T-helper 2 cell (primary cell): Measurements from ENCODE around the gene TEF.
"Not testable (repeated sequence)": the region's sequence is repeated elsewhere in the genome, so short reads cannot be mapped to it uniquely, and the experiment has no call there.

Experiments used
- DNase-seq, 5 experiments: peaks; one replicate each; pipeline versions ENCODE4 v3.0.0 to v3.0.0-alpha.2; 2012 to 2022

TEF gene

GRCh38 chr22:41429951-41430332 lies 48.2 kb downstream of the TEF start:
- DNase-seq = no peak

DNA sequence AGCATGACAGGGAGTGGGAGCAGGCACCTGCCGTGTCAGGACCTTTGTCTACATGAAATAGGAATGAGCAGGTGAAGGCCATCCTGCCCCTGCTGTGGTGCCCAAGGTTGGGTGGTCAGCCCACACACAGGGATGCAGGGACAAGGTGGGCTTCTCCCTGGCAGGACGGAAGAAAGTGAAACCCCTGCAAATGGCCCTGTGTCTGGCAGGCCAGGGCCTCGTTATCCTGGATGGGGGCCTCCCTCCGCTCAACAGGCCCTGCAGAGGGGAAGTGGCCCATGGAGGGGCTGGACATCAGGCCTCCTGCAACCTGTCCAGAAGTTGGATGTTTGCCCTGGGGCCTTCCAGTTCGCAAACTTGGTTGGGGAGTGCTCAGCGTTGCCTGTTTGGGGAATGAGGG lies 49.9 kb downstream of the TEF start:
- DNase-seq = no peak

DNA sequence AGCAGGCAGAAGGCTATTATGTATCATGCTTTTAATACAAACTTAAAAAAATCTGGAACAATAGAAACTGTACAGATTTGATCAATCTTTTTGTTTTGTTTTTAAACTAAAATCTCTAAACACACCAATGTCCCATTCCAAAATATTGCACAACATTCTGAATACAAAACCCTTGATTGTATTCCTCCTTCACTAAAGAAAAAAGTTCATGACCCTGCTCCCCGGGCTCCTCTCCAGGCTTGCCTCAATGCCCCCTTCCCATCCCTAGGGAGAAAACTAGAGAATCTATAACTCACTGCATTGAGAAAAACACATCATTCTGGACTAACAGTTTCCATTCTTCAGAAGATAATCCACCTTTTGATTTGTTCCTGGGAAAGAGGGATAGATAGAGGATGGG lies 51.7 kb downstream of the TEF start:
- not testable (repeated sequence) for DNase-seq

- DNase-seq = not testable (repeated sequence)
These were observed 52.7 kb downstream of the TEF start for GRCh38 chr22:41434361-41435003.

DNA sequence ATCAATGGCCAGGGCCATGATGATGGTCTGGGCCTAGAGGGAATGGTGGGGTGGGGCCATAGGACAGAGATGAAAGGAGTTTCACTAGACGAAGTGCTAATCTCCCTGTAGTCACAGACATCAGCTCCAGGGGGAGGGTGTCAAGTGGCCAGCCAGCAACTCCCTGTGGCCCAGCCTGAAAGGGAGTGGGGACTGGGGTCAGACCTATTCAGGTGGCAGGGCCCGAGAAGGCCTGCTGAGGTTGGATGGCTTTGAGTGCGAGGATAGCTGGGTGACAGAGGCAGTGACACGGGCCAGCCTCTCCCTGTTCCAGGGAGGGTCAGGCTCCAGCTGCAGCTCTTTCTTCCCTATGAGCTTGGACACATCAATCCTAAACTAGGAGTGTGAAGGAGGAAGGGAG lies 53.8 kb downstream of the TEF start:
- DNase-seq = no peak

- DNase-seq = no peak
These were observed 54.8 kb downstream of the TEF start for GRCh38 chr22:41436322-41437113.

- no peak for DNase-seq
These were observed 55.5 kb downstream of the TEF start for GRCh38 chr22:41437198-41437597.

DNA sequence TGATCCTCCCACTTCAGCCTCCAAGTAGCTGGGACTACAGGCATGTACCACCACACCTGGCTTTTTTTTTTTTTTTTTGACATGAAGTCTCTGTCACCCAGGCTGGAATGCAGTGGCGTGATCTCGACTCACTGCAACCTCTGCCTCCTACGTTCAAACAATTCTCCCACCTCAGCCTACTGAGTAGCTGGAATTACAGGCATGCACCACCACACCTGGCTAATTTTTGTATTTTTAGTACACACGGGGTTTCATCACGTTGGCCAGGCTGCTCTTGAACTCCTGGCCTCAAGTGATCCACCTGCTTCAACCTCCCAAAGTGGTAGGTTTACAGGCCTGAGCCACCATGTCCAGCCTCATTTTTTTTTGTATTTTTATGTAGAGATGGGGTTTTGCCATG lies 58.8 kb downstream of the TEF start:
- DNase-seq = not testable (repeated sequence)

DNA sequence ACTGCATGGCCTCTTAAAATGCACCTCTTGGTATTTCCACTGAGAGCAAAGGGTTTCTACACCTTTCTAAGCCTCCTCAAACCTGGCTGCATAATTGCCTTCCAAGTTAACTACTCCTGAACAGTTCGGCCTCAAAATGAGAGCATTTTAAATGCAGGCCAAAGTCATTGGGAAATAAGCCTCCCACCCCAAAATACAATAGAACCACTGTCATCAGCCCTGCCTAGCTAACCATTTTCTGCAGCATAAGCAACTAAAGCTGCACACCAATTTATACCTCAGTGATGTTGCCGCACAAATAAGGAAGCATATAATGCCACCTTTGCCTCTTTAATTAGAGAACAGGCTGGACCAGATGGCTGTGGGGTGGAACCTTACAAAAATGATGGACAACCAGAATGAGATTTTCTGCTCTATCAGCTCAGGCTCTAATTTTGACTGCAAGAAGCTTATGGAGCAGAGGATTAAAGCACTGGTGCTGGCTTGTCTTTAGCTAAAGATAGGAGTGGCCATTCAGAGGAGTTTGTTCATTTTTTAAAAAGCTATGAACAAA lies 60.6 kb downstream of the TEF start:
- DNase-seq = no peak

GRCh38 chr22:41444360-41445128 lies 62.8 kb downstream of the TEF start:
- peak; percentile 50 to 91 (median 73) for DNase-seq

DNA sequence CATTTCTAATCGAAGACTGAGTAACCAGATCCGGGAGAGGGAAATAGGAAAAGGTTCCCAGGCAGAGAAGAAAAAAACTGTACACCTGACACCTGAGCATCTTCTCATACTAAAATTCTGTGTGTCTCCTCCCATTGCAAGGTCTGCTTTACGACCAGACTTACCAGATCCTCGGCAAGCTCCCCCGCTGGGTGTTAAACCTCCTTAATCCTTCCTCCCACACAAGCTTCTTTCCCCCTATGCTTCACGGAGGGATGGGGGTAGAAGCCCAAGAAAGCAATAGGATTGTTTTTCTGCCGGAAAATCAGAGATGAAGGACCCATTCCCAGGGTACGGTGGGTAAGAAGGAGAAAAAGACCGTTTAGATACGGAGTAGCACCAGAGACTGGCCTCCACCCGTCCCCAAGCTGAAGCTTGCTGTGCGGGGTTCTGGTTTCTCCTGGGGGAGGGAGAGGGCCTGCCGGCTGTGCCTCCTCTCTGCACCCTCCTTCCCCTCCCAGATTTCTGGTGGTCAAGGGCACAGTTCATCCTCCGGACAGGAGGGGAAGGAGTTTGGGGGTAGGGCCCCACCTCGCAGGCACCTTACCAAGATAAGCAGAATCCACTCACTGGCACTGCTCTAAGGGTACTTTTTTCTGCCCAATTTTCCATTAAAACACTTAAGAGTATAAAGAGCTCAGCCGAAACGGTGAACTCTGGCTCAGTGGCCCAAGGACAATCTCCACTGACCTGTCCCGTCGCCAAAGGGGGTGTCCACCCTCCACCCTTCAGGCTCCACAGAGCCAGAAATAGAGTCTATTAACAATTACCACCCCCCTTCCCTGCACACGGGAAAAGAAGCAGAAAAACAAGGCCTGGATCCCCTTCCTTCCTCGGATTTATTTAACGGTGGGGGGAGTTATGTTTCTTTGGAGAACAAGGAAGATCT lies 63.7 kb downstream of the TEF start:
- peak in 2 of 5 experiments; percentile 16 to 46 for DNase-seq

- peak in 1 of 5 experiments; percentile 14 for DNase-seq
These were observed 64.3 kb downstream of the TEF start for GRCh38 chr22:41446057-41446501.

DNA sequence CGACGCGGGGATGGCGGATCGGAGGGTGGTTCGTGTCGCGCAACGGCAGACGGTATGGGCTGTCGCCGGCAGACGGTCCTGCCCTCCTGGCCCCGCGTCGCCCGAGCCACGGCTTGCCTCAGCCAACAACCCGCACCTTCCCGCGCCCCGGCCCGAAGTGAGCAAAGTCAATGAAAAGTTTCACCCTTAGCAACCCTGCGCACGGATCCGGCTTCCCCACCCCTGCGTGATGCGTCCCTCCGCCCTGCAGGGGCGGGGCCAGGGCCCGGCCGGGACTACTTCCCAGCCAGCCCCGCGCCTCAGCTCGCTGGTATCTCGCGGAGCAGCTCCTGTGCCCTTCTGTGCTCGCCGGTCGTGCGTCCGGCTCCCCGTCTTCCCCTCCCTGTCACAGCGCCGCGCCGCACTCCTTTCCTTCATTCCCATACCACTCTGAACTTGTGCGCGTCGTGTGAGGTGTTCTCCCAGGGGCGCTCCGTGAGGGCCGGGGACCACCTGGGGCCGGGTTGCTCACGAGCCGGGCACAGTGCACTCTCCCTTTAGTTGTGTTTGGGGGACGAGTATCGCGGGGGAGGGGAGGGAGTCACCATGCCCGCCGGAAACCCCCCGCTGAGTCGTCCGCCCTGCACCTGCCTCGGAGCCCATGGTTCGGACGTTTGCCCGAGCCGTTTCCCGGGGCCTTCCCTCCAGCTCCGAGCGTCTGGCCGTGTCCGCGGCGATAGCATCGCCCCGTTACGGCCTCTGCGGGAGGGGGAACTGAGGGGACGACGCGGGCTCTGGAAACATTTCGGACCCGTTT lies 65.1 kb downstream of the TEF start, which contains the start of gene TOB2:
Gene TOB2 (minus strand): TSS at position 163 of the 796 bp plus-strand sequence. CDS start 9,456 bp downstream, outside the sequence.
- peak; percentile 87 to 97 (median 89) for DNase-seq

DNA sequence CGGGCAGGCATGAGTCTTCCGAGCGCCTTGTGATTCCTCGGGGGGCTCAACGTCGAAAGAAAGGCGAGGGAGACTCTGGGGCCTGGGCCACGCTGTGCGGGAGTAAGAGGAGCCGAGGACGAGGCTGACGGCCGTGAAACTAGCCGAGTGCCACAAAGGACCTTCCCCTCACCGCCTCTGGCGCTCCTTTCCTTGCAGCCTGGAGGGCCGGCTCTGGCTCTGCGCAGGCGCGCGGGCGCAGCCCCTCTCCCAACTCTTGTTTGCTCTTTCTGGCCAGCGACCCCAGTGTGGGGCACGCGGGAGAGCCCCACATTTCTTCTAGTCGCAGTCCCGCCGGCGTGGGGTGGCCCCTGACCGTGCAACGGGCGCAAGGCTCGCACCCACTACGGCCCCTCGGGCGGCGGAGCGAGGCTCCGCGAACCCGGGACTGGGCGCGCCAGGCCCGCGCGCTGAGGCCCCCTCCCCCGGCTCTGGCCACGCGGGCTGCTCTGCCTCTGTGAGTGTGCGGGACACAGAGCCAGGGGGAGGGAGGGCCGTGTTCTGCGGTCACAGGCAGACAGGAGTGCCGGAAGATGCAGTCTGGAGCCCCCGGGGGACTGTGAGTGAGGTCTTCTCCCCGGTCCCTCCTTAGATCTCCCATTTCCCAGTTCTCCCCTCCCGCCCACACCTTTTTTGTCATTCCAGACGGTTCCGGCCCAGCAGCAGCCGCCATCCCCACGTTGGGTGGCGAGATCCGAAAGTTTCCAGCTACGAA lies 65.9 kb downstream of the TEF start:
- peak; percentile 25 to 76 (median 42) for DNase-seq

- peak; percentile 64 to 99 (median 85) for DNase-seq
These were observed 66.6 kb downstream of the TEF start for GRCh38 chr22:41448189-41448808.
